Trophoblast cell (in vitro differentiated cells and primary cell): ENCODE data around the gene ZIC2.

ENCODE experiments used
- DNase-seq, 2 donors: peaks; one replicate each; pipeline ENCODE4 v3.0.0-alpha.2; 2016
- H2AFZ ChIP-seq: 2 replicates; pipeline ENCODE4 v1.6.1; 2013; ENCODE audit warnings: low read length, moderate library complexity, mild to moderate bottlenecking; ENCODE audit not compliant: insufficient read depth, poor library complexity
- H2AK5ac ChIP-seq: 2 replicates; pipeline ENCODE4 v1.6.1; 2013; ENCODE audit warnings: mild to moderate bottlenecking, low read length
- H2BK120ac ChIP-seq: 2 replicates; pipeline ENCODE4 v1.6.1; 2013; ENCODE audit warnings: low read length, mild to moderate bottlenecking, moderate library complexity; ENCODE audit not compliant: insufficient read depth, poor library complexity
- H2BK12ac ChIP-seq: 2 replicates; pipeline ENCODE4 v1.6.1; 2013; ENCODE audit warnings: mild to moderate bottlenecking, low read length, moderate library complexity
- H2BK5ac ChIP-seq: 2 replicates; pipeline ENCODE4 v1.6.1; 2013; ENCODE audit warnings: low read length, low read depth, moderate library complexity, mild to moderate bottlenecking; ENCODE audit not compliant: poor library complexity
- H3K14ac ChIP-seq: 2 replicates; pipeline ENCODE4 v1.6.1; 2013; ENCODE audit warnings: mild to moderate bottlenecking, low read length
- H3K18ac ChIP-seq: 2 replicates; pipeline ENCODE4 v1.6.1; 2013; ENCODE audit warnings: mild to moderate bottlenecking, low read length
- H3K23ac ChIP-seq: 2 replicates; pipeline ENCODE4 v1.6.1; 2013; ENCODE audit warnings: low read length
- H3K27ac ChIP-seq: 2 replicates; pipeline ENCODE4 v1.5.1; 2013; ENCODE audit warnings: low read depth, mild to moderate bottlenecking, inconsistent platforms, low read length, moderate library complexity
- H3K27me3 ChIP-seq: 2 replicates; pipeline ENCODE4 v1.6.1; 2013; ENCODE audit warnings: inconsistent platforms, mild to moderate bottlenecking, low read length, moderate library complexity; ENCODE audit not compliant: insufficient read depth
- H3K36me3 ChIP-seq, 2 experiments: 1 replicate in 1 of 2; 2 replicates in 1 of 2; pipeline ENCODE4 v1.6.1; 2013; ENCODE audit warnings: low read length in 2 of 2, mild to moderate bottlenecking in 2 of 2, moderate library complexity in 1 of 2; ENCODE audit not compliant: insufficient read depth in 2 of 2, control insufficient read depth in 1 of 2
- H3K4ac ChIP-seq: 2 replicates; pipeline ENCODE4 v1.6.1; 2013; ENCODE audit warnings: low read depth, mild to moderate bottlenecking, low read length, moderate library complexity
- H3K4me1 ChIP-seq, 2 experiments: 1 replicate in 1 of 2; 2 replicates in 1 of 2; pipeline ENCODE4 v1.6.1; 2013; ENCODE audit warnings: low read length in 2 of 2, mild to moderate bottlenecking in 2 of 2, moderate library complexity in 1 of 2; ENCODE audit not compliant: insufficient read depth in 2 of 2, control insufficient read depth in 1 of 2
- H3K4me2 ChIP-seq: 2 replicates; pipeline ENCODE4 v1.6.1; 2013; ENCODE audit warnings: inconsistent platforms, mild to moderate bottlenecking, low read length, moderate library complexity
- H3K4me3 ChIP-seq: 2 replicates; pipeline ENCODE4 v1.5.1; 2013; ENCODE audit warnings: mild to moderate bottlenecking, low read depth, low read length, inconsistent platforms
- H3K79me1 ChIP-seq: one replicate; pipeline ENCODE4 v1.6.1; 2013; ENCODE audit warnings: low read length
- H3K79me2 ChIP-seq: 2 replicates; pipeline ENCODE4 v1.6.1; 2013; ENCODE audit warnings: low read length, mild to moderate bottlenecking; ENCODE audit not compliant: control insufficient read depth, insufficient read depth, poor library complexity
- H3K9ac ChIP-seq: 2 replicates; pipeline ENCODE4 v1.6.1; 2013; ENCODE audit warnings: mild to moderate bottlenecking, low read length
- H3K9me3 ChIP-seq: 2 replicates; pipeline ENCODE4 v1.6.1; 2013; ENCODE audit warnings: low read depth, mild to moderate bottlenecking, control low read depth, inconsistent platforms, low read length; ENCODE audit not compliant: insufficient read depth
- H4K12ac ChIP-seq: 2 replicates; pipeline ENCODE4 v1.6.1; 2013; ENCODE audit warnings: low read depth, mild to moderate bottlenecking, low read length, moderate library complexity
- H4K8ac ChIP-seq: 2 replicates; pipeline ENCODE4 v1.6.1; 2013; ENCODE audit warnings: low read depth, mild to moderate bottlenecking, low read length, moderate library complexity
- H4K91ac ChIP-seq: one replicate; pipeline ENCODE4 v1.6.1; 2013; ENCODE audit warnings: low read depth, mild to moderate bottlenecking, low read length, moderate library complexity
- WGBS: extraction: QIAGEN DNeasy Blood & Tissue Kit; methylation state at CpG from one replicate; pipeline ENCODE4 v1.1.7; 2013; ENCODE audit warnings: missing lambda C conversion rate; ENCODE audit not compliant: insufficient read length, insufficient coverage; ENCODE audit errors: extremely low coverage; 5-methylcytosine and 5-hydroxymethylcytosine counted together

Gene ZIC2

GRCh38 chr13:99973808-99974185 is 7.8 kb upstream of the ZIC2 start:
- no peak overlapping the region for H2AK5ac ChIP-seq
- no peak overlapping the region for H3K18ac ChIP-seq
- H4K12ac ChIP-seq, result no peak overlapping the region
- no peaks in the 10 kb centered on the region for H3K36me3 ChIP-seq
- peaks cover 78% of the 10 kb centered on the region for H3K27me3 ChIP-seq
- no peak overlapping the region for H4K8ac ChIP-seq
- no peak overlapping the region for H3K4me3 ChIP-seq
- peaks cover 6% of the 10 kb centered on the region for H3K9me3 ChIP-seq
- H2AFZ ChIP-seq, result no peak overlapping the region
- H2BK120ac ChIP-seq, result no peak overlapping the region
- no peak overlapping the region for H3K4ac ChIP-seq
- DNase-seq, result no peak
- no peak overlapping the region for H2BK5ac ChIP-seq
- peaks cover 8 to 12% of the 10 kb centered on the region in 2 experiments for H3K4me1 ChIP-seq
- no peak overlapping the region for H3K4me2 ChIP-seq
- no peak overlapping the region for H3K9ac ChIP-seq
- no peak overlapping the region for H2BK12ac ChIP-seq
- H3K23ac ChIP-seq, result no peak overlapping the region
- no peaks in the 10 kb centered on the region for H3K79me2 ChIP-seq
- no CpG with 5 or more reads among the region's 6 CpGs for WGBS
- H3K14ac ChIP-seq, result no peak overlapping the region
- H4K91ac ChIP-seq, result no peak overlapping the region
- no peak overlapping the region for H3K27ac ChIP-seq
- H3K79me1 ChIP-seq, result no peaks in the 10 kb centered on the region

DNA sequence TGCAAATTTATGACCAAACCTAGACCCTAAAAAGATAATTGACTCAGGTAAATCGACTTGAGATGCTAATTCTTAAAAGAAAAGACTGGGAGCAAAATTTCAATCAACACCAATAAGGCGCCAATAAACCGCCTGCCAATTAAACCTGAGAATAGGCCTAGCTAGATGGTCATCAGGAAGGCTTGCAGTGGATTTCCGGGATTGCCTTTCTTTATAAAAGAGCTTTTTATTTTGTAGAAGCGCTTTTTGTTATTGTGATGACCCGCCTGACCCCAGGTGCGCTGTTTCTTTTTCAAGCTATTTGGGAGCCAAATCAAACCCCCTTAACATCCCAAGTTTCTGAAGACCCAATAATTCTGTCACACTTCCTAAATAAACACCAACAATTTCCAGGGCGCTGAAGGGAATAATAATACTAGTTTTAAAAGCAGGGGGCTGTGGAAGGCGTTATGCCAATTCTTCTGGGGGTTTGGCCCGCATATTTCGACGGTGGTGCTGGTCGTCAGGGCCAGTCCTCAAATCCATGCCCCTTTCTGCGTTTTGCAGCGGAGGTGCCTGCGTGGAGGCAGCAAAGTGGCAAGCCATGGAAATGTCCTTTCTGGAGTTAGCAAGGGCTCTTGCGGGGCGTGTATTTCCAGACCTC is 7.2 kb upstream of the ZIC2 start:
- H3K9ac ChIP-seq, result no peak overlapping the region
- H3K27me3 ChIP-seq, result peaks cover 78% of the 10 kb centered on the region
- H3K18ac ChIP-seq, result no peak overlapping the region
- no peak overlapping the region for H4K8ac ChIP-seq
- no peak overlapping the region for H3K4me3 ChIP-seq
- H2AK5ac ChIP-seq, result no peak overlapping the region
- no peak overlapping the region for H3K4ac ChIP-seq
- H3K23ac ChIP-seq, result no peak overlapping the region
- H3K36me3 ChIP-seq, result no peaks in the 10 kb centered on the region
- no peak overlapping the region for H3K27ac ChIP-seq
- H3K4me2 ChIP-seq, result no peak overlapping the region
- H3K9me3 ChIP-seq, result peaks cover 4% of the 10 kb centered on the region
- H2AFZ ChIP-seq, result no peak overlapping the region
- no peak for DNase-seq
- no peak overlapping the region for H3K14ac ChIP-seq
- H3K79me2 ChIP-seq, result no peaks in the 10 kb centered on the region
- H4K91ac ChIP-seq, result no peak overlapping the region
- H3K4me1 ChIP-seq, result peaks cover 3 to 8% of the 10 kb centered on the region in 2 experiments
- WGBS, result no CpG with 5 or more reads among the region's 18 CpGs
- no peak overlapping the region for H2BK12ac ChIP-seq
- no peak overlapping the region for H4K12ac ChIP-seq
- H2BK120ac ChIP-seq, result no peak overlapping the region
- no peak overlapping the region for H2BK5ac ChIP-seq
- H3K79me1 ChIP-seq, result no peaks in the 10 kb centered on the region

- DNase-seq, result no peak
- H2BK5ac ChIP-seq, result no peak overlapping the region
- no peak overlapping the region for H3K4me3 ChIP-seq
- H2BK120ac ChIP-seq, result no peak overlapping the region
- no peak overlapping the region for H4K91ac ChIP-seq
- no peaks in the 10 kb centered on the region for H3K79me1 ChIP-seq
- H3K9me3 ChIP-seq, result peaks cover 3% of the 10 kb centered on the region
- no CpG with 5 or more reads among the region's 34 CpGs for WGBS
- H3K14ac ChIP-seq, result no peak overlapping the region
- no peaks in the 10 kb centered on the region for H3K79me2 ChIP-seq
- no peak overlapping the region for H3K23ac ChIP-seq
- no peak overlapping the region for H2AK5ac ChIP-seq
- no peak overlapping the region for H3K4ac ChIP-seq
- no peak overlapping the region for H3K27ac ChIP-seq
- no peak overlapping the region for H3K18ac ChIP-seq
- no peak overlapping the region for H4K12ac ChIP-seq
- H3K4me1 ChIP-seq, result peaks cover 2 to 10% of the 10 kb centered on the region in 2 experiments
- H3K27me3 ChIP-seq, result peaks cover 78% of the 10 kb centered on the region
- H4K8ac ChIP-seq, result no peak overlapping the region
- H2AFZ ChIP-seq, result no peak overlapping the region
- H3K9ac ChIP-seq, result no peak overlapping the region
- no peak overlapping the region for H2BK12ac ChIP-seq
- no peaks in the 10 kb centered on the region for H3K36me3 ChIP-seq
- no peak overlapping the region for H3K4me2 ChIP-seq
Measured at GRCh38 chr13:99974939-99975561, 6.5 kb upstream of the ZIC2 start.

DNA sequence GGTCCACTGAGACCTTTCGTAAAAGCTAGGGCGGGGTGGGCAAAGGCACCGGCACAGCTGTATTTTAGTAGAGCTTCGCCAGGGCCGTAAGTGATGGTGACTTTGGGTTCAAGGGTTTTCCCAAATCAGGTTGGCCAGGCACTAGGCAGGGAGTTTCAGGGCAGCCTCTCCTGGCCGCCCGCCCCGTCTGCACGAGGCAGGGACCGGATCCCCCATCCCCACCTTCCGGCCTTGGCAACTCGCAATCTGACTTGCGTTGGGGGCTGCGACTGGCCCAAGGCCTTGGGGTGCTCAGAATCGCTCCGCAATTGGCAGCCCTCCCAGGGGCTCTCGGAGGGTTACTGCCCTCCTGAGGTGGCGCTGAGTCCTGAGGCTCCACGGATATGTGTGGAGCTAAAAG is 6.0 kb upstream of the ZIC2 start:
- H3K4me1 ChIP-seq, result peaks cover 0 to 11% of the 10 kb centered on the region in 2 experiments
- no peak overlapping the region for H4K91ac ChIP-seq
- H2AK5ac ChIP-seq, result no peak overlapping the region
- H3K4ac ChIP-seq, result no peak overlapping the region
- H3K79me1 ChIP-seq, result no peaks in the 10 kb centered on the region
- no peak overlapping the region for H4K8ac ChIP-seq
- no peak overlapping the region for H2AFZ ChIP-seq
- no peaks in the 10 kb centered on the region for H3K36me3 ChIP-seq
- no peak overlapping the region for H4K12ac ChIP-seq
- no peak overlapping the region for H3K4me3 ChIP-seq
- no peak overlapping the region for H2BK12ac ChIP-seq
- peaks cover 1% of the 10 kb centered on the region for H3K9me3 ChIP-seq
- no peak overlapping the region for H3K14ac ChIP-seq
- H3K27ac ChIP-seq, result no peak overlapping the region
- WGBS, result no CpG with 5 or more reads among the region's 19 CpGs
- peaks cover 76% of the 10 kb centered on the region for H3K27me3 ChIP-seq
- no peaks in the 10 kb centered on the region for H3K79me2 ChIP-seq
- no peak overlapping the region for H2BK120ac ChIP-seq
- DNase-seq, result no peak
- no peak overlapping the region for H3K4me2 ChIP-seq
- no peak overlapping the region for H3K9ac ChIP-seq
- no peak overlapping the region for H3K18ac ChIP-seq
- no peak overlapping the region for H2BK5ac ChIP-seq
- no peak overlapping the region for H3K23ac ChIP-seq
